Measurements from ENCODE around the gene PPIL1.

- TF ChIP-seq MAX (IDR thresholded peaks at IDR 0.05) (0 out of 2 replicates have a peak, but pooled peaks have one; percentile 12), EP300 (IDR thresholded peaks at IDR 0.05; ENCODE audit: borderline replicate concordance) (no peak), TCF12 (IDR thresholded peaks at IDR 0.05; ENCODE audit: low read depth) (no peak), TEAD4 (IDR thresholded peaks at IDR 0.05) (peak; percentile 57), ZBTB7A (IDR thresholded peaks at IDR 0.05; ENCODE audit: low read depth) (no peak), RAD21 (IDR thresholded peaks at IDR 0.05; ENCODE audit: low read depth) (no peak), REST (IDR thresholded peaks at IDR 0.05; ENCODE audit: low read depth) (no peak), TAF1 (IDR thresholded peaks at IDR 0.05; ENCODE audit: low read depth) (no peak)
Observed at GRCh38 chr6:36853325-36853724, 21.3 kb downstream of the PPIL1 start.
